GM23338 (cell line): ENCODE results near the gene EPHB2.

Experiments used
- CREB1 ChIP-seq: fragments of 250-450 bp; sonication (Bioruptor Pico); IDR thresholded peaks from 2 replicates; pipeline ENCODE4 v1.5.0; 2020; ENCODE audit warnings: low read depth, mild to moderate bottlenecking, moderate library complexity
- CTCF ChIP-seq, 2 experiments: fragments of 200-600 bp in 1 of 2; sonication (generic) in 1 of 2; conservative IDR thresholded peaks; 2 replicates each; pipeline versions ENCODE4 v1.5.1 to v1.6.1; 2016 to 2017; ENCODE audit warnings: antibody characterized with exemption in 2 of 2, low read depth in 2 of 2, mild to moderate bottlenecking in 2 of 2, moderate library complexity in 1 of 2
- EZH2 ChIP-seq: fragments of 200-600 bp; sonication (generic); IDR thresholded peaks from one replicate; pipeline ENCODE4 v1.8.0; 2017; ENCODE audit warnings: antibody characterized with exemption, mild to moderate bottlenecking, low read depth; ENCODE audit not compliant: unreplicated experiment
- EZH2phosphoT487 ChIP-seq: fragments of 200-600 bp; sonication (generic); IDR thresholded peaks from one replicate; pipeline ENCODE4 v1.8.1; 2018; ENCODE audit warnings: antibody characterized with exemption; ENCODE audit not compliant: unreplicated experiment
- JUNB ChIP-seq: IDR thresholded peaks from one replicate; pipeline ENCODE4 v1.6.1; 2016; ENCODE audit warnings: antibody characterized with exemption; ENCODE audit not compliant: unreplicated experiment
- NANOG ChIP-seq: IDR thresholded peaks from 2 replicates; pipeline ENCODE4 v1.6.1; 2016; ENCODE audit warnings: antibody characterized with exemption, borderline replicate concordance
- POLR2AphosphoS5 ChIP-seq: IDR thresholded peaks from 2 replicates; pipeline ENCODE4 v1.6.1; 2016; ENCODE audit warnings: antibody characterized with exemption, low read depth
- STAT1 ChIP-seq: IDR thresholded peaks from one replicate; pipeline ENCODE4 v1.6.1; 2016; ENCODE audit warnings: antibody characterized with exemption; ENCODE audit not compliant: unreplicated experiment
- ZNF114 ChIP-seq: fragments of 250-450 bp; sonication (Bioruptor Pico); IDR thresholded peaks from 2 replicates; pipeline ENCODE4 v1.5.0; 2020; ENCODE audit warnings: mild to moderate bottlenecking, moderate library complexity
- ZNF331 ChIP-seq: fragments of 250-450 bp; sonication (Bioruptor Pico); IDR thresholded peaks from 2 replicates; pipeline ENCODE4 v1.5.0; 2020; ENCODE audit warnings: low read depth, mild to moderate bottlenecking, moderate library complexity
- ZNF462 ChIP-seq: fragments of 250-450 bp; sonication (Bioruptor Pico); IDR thresholded peaks from 2 replicates; pipeline ENCODE4 v1.5.0; 2020; ENCODE audit warnings: mild to moderate bottlenecking, moderate library complexity
- TF ChIP-seq, protein P1 (sequence below): IDR thresholded peaks from 2 replicates; pipeline ENCODE4 v1.6.1; 2016; ENCODE audit warnings: antibody characterized with exemption
- TF ChIP-seq, protein P2 (sequence below): IDR thresholded peaks from one replicate; pipeline ENCODE4 v1.6.1; 2018; ENCODE audit warnings: antibody characterized with exemption; ENCODE audit not compliant: unreplicated experiment

DNA sequence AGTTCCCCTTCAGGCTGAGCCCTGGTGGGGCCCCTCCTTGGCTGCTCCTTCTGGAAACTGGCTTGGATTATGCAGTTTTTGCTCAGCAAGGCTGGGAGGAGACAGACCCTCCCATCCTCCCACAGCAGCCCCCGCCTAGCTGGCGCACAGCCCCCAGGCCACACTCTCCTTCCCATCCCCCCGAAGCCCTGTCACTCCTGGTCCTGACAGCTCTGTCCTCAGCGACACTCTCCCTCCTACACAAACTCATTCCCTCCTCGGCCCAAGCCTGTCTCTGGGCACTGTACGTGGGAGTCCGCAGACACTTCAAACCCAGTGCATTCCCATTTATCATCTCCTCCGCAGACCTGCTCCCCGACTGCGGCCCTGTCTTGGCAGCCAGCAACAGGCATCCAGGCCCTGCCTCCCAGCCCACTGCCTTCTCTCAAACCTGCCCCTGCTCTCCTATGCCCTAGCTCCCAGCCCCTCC lies 25.0 kb upstream of the EPHB2 start:
- TF ChIP-seq CTCF (conservative IDR thresholded peaks at IDR 0.05; ENCODE audit: low read depth in 2 of 2) = no peak
- TF ChIP-seq EZH2phosphoT487 = no peak
- TF ChIP-seq POLR2AphosphoS5 = no peak
- TF ChIP-seq CREB1 = no peak
- TF ChIP-seq, protein P1, sequence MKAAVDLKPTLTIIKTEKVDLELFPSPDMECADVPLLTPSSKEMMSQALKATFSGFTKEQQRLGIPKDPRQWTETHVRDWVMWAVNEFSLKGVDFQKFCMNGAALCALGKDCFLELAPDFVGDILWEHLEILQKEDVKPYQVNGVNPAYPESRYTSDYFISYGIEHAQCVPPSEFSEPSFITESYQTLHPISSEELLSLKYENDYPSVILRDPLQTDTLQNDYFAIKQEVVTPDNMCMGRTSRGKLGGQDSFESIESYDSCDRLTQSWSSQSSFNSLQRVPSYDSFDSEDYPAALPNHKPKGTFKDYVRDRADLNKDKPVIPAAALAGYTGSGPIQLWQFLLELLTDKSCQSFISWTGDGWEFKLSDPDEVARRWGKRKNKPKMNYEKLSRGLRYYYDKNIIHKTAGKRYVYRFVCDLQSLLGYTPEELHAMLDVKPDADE = no peak
- no peak for TF ChIP-seq JUNB
- no peak for TF ChIP-seq EZH2
- TF ChIP-seq, protein P2, sequence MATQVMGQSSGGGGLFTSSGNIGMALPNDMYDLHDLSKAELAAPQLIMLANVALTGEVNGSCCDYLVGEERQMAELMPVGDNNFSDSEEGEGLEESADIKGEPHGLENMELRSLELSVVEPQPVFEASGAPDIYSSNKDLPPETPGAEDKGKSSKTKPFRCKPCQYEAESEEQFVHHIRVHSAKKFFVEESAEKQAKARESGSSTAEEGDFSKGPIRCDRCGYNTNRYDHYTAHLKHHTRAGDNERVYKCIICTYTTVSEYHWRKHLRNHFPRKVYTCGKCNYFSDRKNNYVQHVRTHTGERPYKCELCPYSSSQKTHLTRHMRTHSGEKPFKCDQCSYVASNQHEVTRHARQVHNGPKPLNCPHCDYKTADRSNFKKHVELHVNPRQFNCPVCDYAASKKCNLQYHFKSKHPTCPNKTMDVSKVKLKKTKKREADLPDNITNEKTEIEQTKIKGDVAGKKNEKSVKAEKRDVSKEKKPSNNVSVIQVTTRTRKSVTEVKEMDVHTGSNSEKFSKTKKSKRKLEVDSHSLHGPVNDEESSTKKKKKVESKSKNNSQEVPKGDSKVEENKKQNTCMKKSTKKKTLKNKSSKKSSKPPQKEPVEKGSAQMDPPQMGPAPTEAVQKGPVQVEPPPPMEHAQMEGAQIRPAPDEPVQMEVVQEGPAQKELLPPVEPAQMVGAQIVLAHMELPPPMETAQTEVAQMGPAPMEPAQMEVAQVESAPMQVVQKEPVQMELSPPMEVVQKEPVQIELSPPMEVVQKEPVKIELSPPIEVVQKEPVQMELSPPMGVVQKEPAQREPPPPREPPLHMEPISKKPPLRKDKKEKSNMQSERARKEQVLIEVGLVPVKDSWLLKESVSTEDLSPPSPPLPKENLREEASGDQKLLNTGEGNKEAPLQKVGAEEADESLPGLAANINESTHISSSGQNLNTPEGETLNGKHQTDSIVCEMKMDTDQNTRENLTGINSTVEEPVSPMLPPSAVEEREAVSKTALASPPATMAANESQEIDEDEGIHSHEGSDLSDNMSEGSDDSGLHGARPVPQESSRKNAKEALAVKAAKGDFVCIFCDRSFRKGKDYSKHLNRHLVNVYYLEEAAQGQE = no peak
- no peak for TF ChIP-seq STAT1
- TF ChIP-seq NANOG = no peak
- no peak for TF ChIP-seq ZNF331 (CRISPR knock-in tag)
- TF ChIP-seq ZNF114 (CRISPR knock-in tag) = no peak
- no peak for TF ChIP-seq ZNF462 (CRISPR knock-in tag)
